ENCODE data around the gene MPND. TPM values are rescaled to one million over a fixed set of nuclear protein-coding genes. Genes with fewer than 3 reads are reported as not detected.
"Not testable (repeated sequence)": the region's sequence is repeated elsewhere in the genome, so short reads cannot be mapped to it uniquely, and the experiment has no call there.

The MPND gene
- total RNA-seq, 1 donor from 2014 or later = 5.7 TPM

GRCh38 chr19:4328991-4329681 is 14.2 kb upstream of the MPND start:
- Histone ChIP-seq H3K4me3 (ENCODE audit: low read length in 3 of 3) (peak overlapping the region; percentile 43 to 65 (median 51)), H3K4me1 (ENCODE audit: control insufficient read depth in 3 of 3, insufficient read depth in 3 of 3, low read length in 3 of 3) (peaks cover 8 to 18% (median 16%) of the 10 kb centered on the region in 3 donors), H3K27me3 (ENCODE audit: control insufficient read depth in 3 of 3, insufficient read depth in 3 of 3, low read length in 3 of 3) (peaks cover 5 to 25% (median 22%) of the 10 kb centered on the region in 3 donors)
- H3K36me3 ChIP-seq (ENCODE audit: control insufficient read depth in 3 of 3, insufficient read depth in 3 of 3, low read length in 3 of 3); H3K27ac ChIP-seq (ENCODE audit: low read depth, low read length); H3K9ac ChIP-seq (ENCODE audit: low read depth in 1 of 3, low read length in 3 of 3); H3K9me3 ChIP-seq (ENCODE audit: control insufficient read depth in 3 of 3, low read length in 3 of 3): not testable (repeated sequence)

GRCh38 chr19:4329858-4330257 is 13.5 kb upstream of the MPND start:
- Histone ChIP-seq H3K36me3 (ENCODE audit: control insufficient read depth in 3 of 3, insufficient read depth in 3 of 3, low read length in 3 of 3) (no peaks in the 10 kb centered on the region), H3K9ac (ENCODE audit: low read depth in 1 of 3, low read length in 3 of 3) (no peak overlapping the region), H3K4me1 (ENCODE audit: control insufficient read depth in 3 of 3, insufficient read depth in 3 of 3, low read length in 3 of 3) (peaks cover 8 to 18% (median 16%) of the 10 kb centered on the region in 3 donors), H3K4me3 (ENCODE audit: low read length in 3 of 3) (no peak overlapping the region), H3K27ac (ENCODE audit: low read depth, low read length) (no peak overlapping the region), H3K9me3 (ENCODE audit: control insufficient read depth in 3 of 3, low read length in 3 of 3) (no peaks in the 10 kb centered on the region), H3K27me3 (ENCODE audit: control insufficient read depth in 3 of 3, insufficient read depth in 3 of 3, low read length in 3 of 3) (peaks cover 5 to 25% (median 22%) of the 10 kb centered on the region in 3 donors)

GRCh38 chr19:4334929-4335570 is 8.3 kb upstream of the MPND start:
- no peak overlapping the region for H3K27ac ChIP-seq (ENCODE audit: low read depth, low read length)
- peaks cover 3 to 8% (median 5%) of the 10 kb centered on the region in 3 donors for H3K4me1 ChIP-seq (ENCODE audit: control insufficient read depth in 3 of 3, insufficient read depth in 3 of 3, low read length in 3 of 3)
- H3K36me3 ChIP-seq (ENCODE audit: control insufficient read depth in 3 of 3, insufficient read depth in 3 of 3, low read length in 3 of 3) = no peaks in the 10 kb centered on the region
- H3K9ac ChIP-seq (ENCODE audit: low read depth in 1 of 3, low read length in 3 of 3) = no peak overlapping the region
- no peaks in the 10 kb centered on the region for H3K9me3 ChIP-seq (ENCODE audit: control insufficient read depth in 3 of 3, low read length in 3 of 3)
- H3K27me3 ChIP-seq (ENCODE audit: control insufficient read depth in 3 of 3, insufficient read depth in 3 of 3, low read length in 3 of 3) = no peaks in the 10 kb centered on the region
- H3K4me3 ChIP-seq (ENCODE audit: low read length in 3 of 3) = no peak overlapping the region

GRCh38 chr19:4337906-4338440 is 5.4 kb upstream of the MPND start:
- Histone ChIP-seq H3K27me3 (ENCODE audit: control insufficient read depth in 3 of 3, insufficient read depth in 3 of 3, low read length in 3 of 3) (no peaks in the 10 kb centered on the region), H3K9me3 (ENCODE audit: control insufficient read depth in 3 of 3, low read length in 3 of 3) (no peaks in the 10 kb centered on the region), H3K4me1 (ENCODE audit: control insufficient read depth in 3 of 3, insufficient read depth in 3 of 3, low read length in 3 of 3) (peaks cover 7 to 14% (median 11%) of the 10 kb centered on the region in 3 donors), H3K27ac (ENCODE audit: low read depth, low read length) (no peak overlapping the region), H3K4me3 (ENCODE audit: low read length in 3 of 3) (peak overlapping the region; percentile 64 to 81 (median 72)), H3K36me3 (ENCODE audit: control insufficient read depth in 3 of 3, insufficient read depth in 3 of 3, low read length in 3 of 3) (no peaks in the 10 kb centered on the region), H3K9ac (ENCODE audit: low read depth in 1 of 3, low read length in 3 of 3) (peak overlapping the region; percentile 60 to 88 (median 79))

GRCh38 chr19:4338441-4339355 is 4.7 kb upstream of the MPND start, which contains the start of gene STAP2:
STAP2 (minus strand) TSS chr19:4338827; CDS start chr19:4338753, 74 bp downstream.
- no peak within 1 kb of the TSS for H3K27ac ChIP-seq (ENCODE audit: low read depth, low read length)
- peaks cover 9 to 17% (median 14%) of the 10 kb centered on the region in 3 donors for H3K4me1 ChIP-seq (ENCODE audit: control insufficient read depth in 3 of 3, insufficient read depth in 3 of 3, low read length in 3 of 3)
- H3K9ac ChIP-seq (ENCODE audit: low read depth in 1 of 3, low read length in 3 of 3) = peak within 1 kb of the TSS; percentile 60 to 88 (median 79)
- H3K4me3 ChIP-seq (ENCODE audit: low read length in 3 of 3) = peak within 1 kb of the TSS; percentile 64 to 81 (median 72)
- no peaks in the 10 kb centered on the region for H3K9me3 ChIP-seq (ENCODE audit: control insufficient read depth in 3 of 3, low read length in 3 of 3)
- no peaks in the 10 kb centered on the region for H3K36me3 ChIP-seq (ENCODE audit: control insufficient read depth in 3 of 3, insufficient read depth in 3 of 3, low read length in 3 of 3)
- no peaks in the 10 kb centered on the region for H3K27me3 ChIP-seq (ENCODE audit: control insufficient read depth in 3 of 3, insufficient read depth in 3 of 3, low read length in 3 of 3)

- Histone ChIP-seq H3K9ac (ENCODE audit: low read depth in 1 of 3, low read length in 3 of 3) (peak overlapping the region; percentile 80 to 95 (median 87)), H3K27ac (ENCODE audit: low read depth, low read length) (peak overlapping the region; percentile 78), H3K27me3 (ENCODE audit: control insufficient read depth in 3 of 3, insufficient read depth in 3 of 3, low read length in 3 of 3) (no peaks in the 10 kb centered on the region), H3K4me3 (ENCODE audit: low read length in 3 of 3) (peak overlapping the region; percentile 79 to 88 (median 84)), H3K9me3 (ENCODE audit: control insufficient read depth in 3 of 3, low read length in 3 of 3) (no peaks in the 10 kb centered on the region), H3K4me1 (ENCODE audit: control insufficient read depth in 3 of 3, insufficient read depth in 3 of 3, low read length in 3 of 3) (peaks cover 20 to 30% (median 25%) of the 10 kb centered on the region in 3 donors), H3K36me3 (ENCODE audit: control insufficient read depth in 3 of 3, insufficient read depth in 3 of 3, low read length in 3 of 3) (peaks cover 0 to 4% (median 4%) of the 10 kb centered on the region in 3 donors)
These were observed 1.1 kb upstream of the MPND start for GRCh38 chr19:4342314-4342614.

GRCh38 chr19:4342615-4343369 is 570 bp upstream of the MPND start:
- Histone ChIP-seq H3K4me3 (ENCODE audit: low read length in 3 of 3) (peak overlapping the region; percentile 89 to 97 (median 94)), H3K4me1 (ENCODE audit: control insufficient read depth in 3 of 3, insufficient read depth in 3 of 3, low read length in 3 of 3) (peaks cover 20 to 30% (median 24%) of the 10 kb centered on the region in 3 donors), H3K27ac (ENCODE audit: low read depth, low read length) (peak overlapping the region; percentile 90), H3K9ac (ENCODE audit: low read depth in 1 of 3, low read length in 3 of 3) (peak overlapping the region; percentile 80 to 95 (median 88)), H3K36me3 (ENCODE audit: control insufficient read depth in 3 of 3, insufficient read depth in 3 of 3, low read length in 3 of 3) (peaks cover 0 to 4% (median 4%) of the 10 kb centered on the region in 3 donors), H3K9me3 (ENCODE audit: control insufficient read depth in 3 of 3, low read length in 3 of 3) (no peaks in the 10 kb centered on the region), H3K27me3 (ENCODE audit: control insufficient read depth in 3 of 3, insufficient read depth in 3 of 3, low read length in 3 of 3) (no peaks in the 10 kb centered on the region)

- Histone ChIP-seq H3K9me3 (ENCODE audit: control insufficient read depth in 3 of 3, low read length in 3 of 3) (no peaks in the 10 kb centered on the region), H3K9ac (ENCODE audit: low read depth in 1 of 3, low read length in 3 of 3) (no peak overlapping the region), H3K4me3 (ENCODE audit: low read length in 3 of 3) (no peak overlapping the region), H3K27me3 (ENCODE audit: control insufficient read depth in 3 of 3, insufficient read depth in 3 of 3, low read length in 3 of 3) (no peaks in the 10 kb centered on the region), H3K4me1 (ENCODE audit: control insufficient read depth in 3 of 3, insufficient read depth in 3 of 3, low read length in 3 of 3) (peaks cover 18 to 22% (median 20%) of the 10 kb centered on the region in 3 donors), H3K36me3 (ENCODE audit: control insufficient read depth in 3 of 3, insufficient read depth in 3 of 3, low read length in 3 of 3) (peaks cover 0 to 4% (median 4%) of the 10 kb centered on the region in 3 donors), H3K27ac (ENCODE audit: low read depth, low read length) (no peak overlapping the region)
These were observed 2.1 kb downstream of the MPND start for GRCh38 chr19:4345342-4346019.

- Histone ChIP-seq H3K9ac (ENCODE audit: low read depth in 1 of 3, low read length in 3 of 3) (no peak overlapping the region), H3K36me3 (ENCODE audit: control insufficient read depth in 3 of 3, insufficient read depth in 3 of 3, low read length in 3 of 3) (peaks cover 0 to 4% (median 4%) of the 10 kb centered on the region in 3 donors), H3K27ac (ENCODE audit: low read depth, low read length) (no peak overlapping the region), H3K4me3 (ENCODE audit: low read length in 3 of 3) (no peak overlapping the region), H3K27me3 (ENCODE audit: control insufficient read depth in 3 of 3, insufficient read depth in 3 of 3, low read length in 3 of 3) (no peaks in the 10 kb centered on the region), H3K4me1 (ENCODE audit: control insufficient read depth in 3 of 3, insufficient read depth in 3 of 3, low read length in 3 of 3) (peaks cover 18 to 22% (median 20%) of the 10 kb centered on the region in 3 donors), H3K9me3 (ENCODE audit: control insufficient read depth in 3 of 3, low read length in 3 of 3) (no peaks in the 10 kb centered on the region)
These were observed 2.6 kb downstream of the MPND start for GRCh38 chr19:4346020-4346383.

All from skeletal muscle tissue (tissue), 4 donors.